Measurements from ENCODE around the gene CCNG1. TPM values are rescaled to one million over a fixed set of nuclear protein-coding genes. Genes with fewer than 3 reads are reported as not detected.

CCNG1 gene
- total RNA-seq, 1 donor from 2014 or later: 88.3 TPM

DNA sequence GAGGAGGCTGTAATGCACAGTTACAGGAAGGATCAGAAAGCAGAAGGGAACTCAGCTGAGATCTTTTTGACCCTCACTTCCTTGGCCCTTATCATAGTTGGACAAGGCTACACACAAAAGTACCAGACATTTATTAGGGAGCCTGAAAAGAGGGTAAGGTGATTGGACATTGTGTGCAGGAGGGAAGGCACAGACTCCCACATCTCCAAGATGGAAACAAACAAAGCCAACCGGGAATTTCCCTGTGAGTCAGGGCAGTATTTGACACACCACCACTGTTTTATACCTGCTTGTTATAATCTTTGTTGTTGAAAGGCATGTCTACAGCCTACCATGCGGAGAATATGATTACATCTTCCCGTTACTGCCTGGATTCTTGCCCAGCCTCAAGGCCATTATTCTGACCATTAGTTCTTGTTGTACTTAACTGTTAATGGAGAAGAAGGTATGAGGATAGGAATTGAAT, 3.0 kb upstream of the CCNG1 start:
- H3K4me1 ChIP-seq: peaks cover 13% of the 10 kb centered on the region
- H3K27ac ChIP-seq: no peak overlapping the region
- intact Hi-C loops (cut with DNase I): no loop called here
- no peaks in the 10 kb centered on the region for H3K9me3 ChIP-seq
- no peaks in the 10 kb centered on the region for H3K27me3 ChIP-seq (ENCODE audit: low read depth)
- no peak for TF ChIP-seq CTCF (IDR thresholded peaks at IDR 0.05)
- ATAC-seq (no peak), DNase-seq (no peak)
- H3K36me3 ChIP-seq: no peaks in the 10 kb centered on the region
- no peak overlapping the region for H3K4me3 ChIP-seq

DNA sequence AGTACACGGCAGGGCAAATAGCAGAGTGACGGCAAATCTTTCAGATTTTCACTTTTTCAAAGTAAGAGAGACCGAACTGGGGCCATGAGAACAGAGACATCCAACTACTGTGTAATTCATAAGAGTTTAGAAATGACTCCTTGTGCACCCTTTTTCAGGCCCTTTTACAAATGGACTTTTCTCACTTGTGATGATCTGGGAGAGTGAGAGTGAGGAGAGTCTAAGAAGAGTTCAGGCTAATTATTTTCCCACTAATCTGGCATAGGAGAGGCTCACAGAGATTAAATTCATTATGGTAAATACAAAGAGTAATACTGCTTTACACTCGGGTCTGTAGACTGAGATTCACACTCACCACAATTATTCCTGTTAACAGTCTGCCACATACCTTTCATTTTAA, 880 bp upstream of the CCNG1 start:
- peaks cover 10% of the 10 kb centered on the region for H3K36me3 ChIP-seq
- no peaks in the 10 kb centered on the region for H3K27me3 ChIP-seq (ENCODE audit: low read depth)
- peak overlapping the region; percentile 86 for H3K27ac ChIP-seq
- no peak for DNase-seq
- TF ChIP-seq CTCF (IDR thresholded peaks at IDR 0.05): no peak
- intact Hi-C loops (cut with DNase I): no loop called here
- ATAC-seq: no peak
- peaks cover 33% of the 10 kb centered on the region for H3K4me1 ChIP-seq
- no peaks in the 10 kb centered on the region for H3K9me3 ChIP-seq
- H3K4me3 ChIP-seq: peak overlapping the region; percentile 77

GRCh38 chr5:163437011-163437308, 435 bp upstream of the CCNG1 start:
- no peak for ATAC-seq
- H3K4me1 ChIP-seq: peaks cover 33% of the 10 kb centered on the region
- peak overlapping the region; percentile 86 for H3K27ac ChIP-seq
- intact Hi-C loops (cut with DNase I): no loop called here
- TF ChIP-seq CTCF (IDR thresholded peaks at IDR 0.05): no peak
- H3K27me3 ChIP-seq (ENCODE audit: low read depth): no peaks in the 10 kb centered on the region
- DNase-seq: no peak
- peaks cover 15% of the 10 kb centered on the region for H3K36me3 ChIP-seq
- no peaks in the 10 kb centered on the region for H3K9me3 ChIP-seq
- peak overlapping the region; percentile 77 for H3K4me3 ChIP-seq

DNA sequence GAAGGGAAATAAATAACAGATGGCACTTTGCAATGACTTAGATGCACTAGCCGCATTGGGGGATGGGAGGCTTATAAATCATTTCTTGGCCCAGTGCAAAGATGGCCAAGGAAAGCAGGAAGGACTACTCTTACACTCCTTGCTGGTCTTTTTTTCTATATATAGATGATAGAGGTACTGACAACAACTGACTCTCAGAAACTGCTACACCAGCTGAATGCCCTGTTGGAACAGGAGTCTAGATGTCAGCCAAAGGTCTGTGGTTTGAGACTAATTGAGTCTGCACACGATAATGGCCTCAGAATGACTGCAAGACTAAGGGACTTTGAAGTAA, 1.7 kb downstream of the CCNG1 start:
- peaks cover 36% of the 10 kb centered on the region for H3K36me3 ChIP-seq
- no peaks in the 10 kb centered on the region for H3K9me3 ChIP-seq
- no peak overlapping the region for H3K27ac ChIP-seq
- peak overlapping the region; percentile 77 for H3K4me3 ChIP-seq
- peaks cover 33% of the 10 kb centered on the region for H3K4me1 ChIP-seq
- no peaks in the 10 kb centered on the region for H3K27me3 ChIP-seq (ENCODE audit: low read depth)
- no peak for TF ChIP-seq CTCF (IDR thresholded peaks at IDR 0.05)
- DNase-seq (no peak), ATAC-seq (no peak)
- intact Hi-C loops (cut with DNase I): no loop called here

- intact Hi-C loops (cut with DNase I): no loop called here
- DNase-seq: no peak
- peaks cover 55% of the 10 kb centered on the region for H3K36me3 ChIP-seq
- H3K9me3 ChIP-seq: no peaks in the 10 kb centered on the region
- H3K4me1 ChIP-seq: peaks cover 33% of the 10 kb centered on the region
- ATAC-seq: no peak
- H3K27me3 ChIP-seq (ENCODE audit: low read depth): no peaks in the 10 kb centered on the region
- no peak overlapping the region for H3K27ac ChIP-seq
- TF ChIP-seq CTCF (IDR thresholded peaks at IDR 0.05): no peak
- H3K4me3 ChIP-seq: no peak overlapping the region
Measured at GRCh38 chr5:163440954-163441353, 3.6 kb downstream of the CCNG1 start.

- no peaks in the 10 kb centered on the region for H3K27me3 ChIP-seq (ENCODE audit: low read depth)
- H3K4me3 ChIP-seq: no peak overlapping the region
- TF ChIP-seq CTCF (IDR thresholded peaks at IDR 0.05): no peak
- peaks cover 72% of the 10 kb centered on the region for H3K36me3 ChIP-seq
- no peak overlapping the region for H3K27ac ChIP-seq
- DNase-seq (no peak), ATAC-seq (no peak)
- no peaks in the 10 kb centered on the region for H3K9me3 ChIP-seq
- peaks cover 19% of the 10 kb centered on the region for H3K4me1 ChIP-seq
- intact Hi-C loops (cut with DNase I): no loop called here
Measured at GRCh38 chr5:163444526-163444925, 7.1 kb downstream of the CCNG1 start.

Data from lower lobe of right lung (tissue), 2 donors.